ENCODE results near the gene FBXL16. TPM values are rescaled to one million over a fixed set of nuclear protein-coding genes. Genes with fewer than 3 reads are reported as not detected.

Gene FBXL16
- total and polyA plus RNA-seq, 2 of the 13 experiments (the other 11 are each of a cell fraction or from before 2014, with no cell fraction given) = 0.22 to 2.0 TPM

- TF ChIP-seq KMT2B (CRISPR knock-in tag; IDR thresholded peaks at IDR 0.05) (no peak), ZFP36L2 (CRISPR knock-in tag; IDR thresholded peaks at IDR 0.05) (no peak), GTF3A (CRISPR knock-in tag; conservative IDR thresholded peaks at IDR 0.05) (no peak), SAFB2 (CRISPR knock-in tag; IDR thresholded peaks at IDR 0.05; ENCODE audit: borderline replicate concordance, low read depth) (no peak), ZNF724P (CRISPR knock-in tag; IDR thresholded peaks at IDR 0.05; ENCODE audit: borderline replicate concordance) (no peak), PAWR (CRISPR knock-in tag; IDR thresholded peaks at IDR 0.05; ENCODE audit: borderline replicate concordance) (no peak), NR2F1 (CRISPR knock-in tag; IDR thresholded peaks at IDR 0.05) (no peak), ZFP62 (CRISPR knock-in tag; IDR thresholded peaks at IDR 0.05) (no peak), HOMEZ (CRISPR knock-in tag; IDR thresholded peaks at IDR 0.05; ENCODE audit: low read depth) (no peak), DRAP1 (CRISPR knock-in tag; IDR thresholded peaks at IDR 0.05) (peak; percentile 80), SAP130 (CRISPR knock-in tag; IDR thresholded peaks at IDR 0.05; ENCODE audit: low read depth) (peak; percentile 84), NFAT5 (CRISPR knock-in tag; IDR thresholded peaks at IDR 0.05) (no peak), SMAD9 (CRISPR knock-in tag; IDR thresholded peaks at IDR 0.05) (no peak), SNRNP70 (IDR thresholded peaks at IDR 0.05; ENCODE audit: low read depth, low read length) (no peak)
- TF ChIP-seq, protein P1, sequence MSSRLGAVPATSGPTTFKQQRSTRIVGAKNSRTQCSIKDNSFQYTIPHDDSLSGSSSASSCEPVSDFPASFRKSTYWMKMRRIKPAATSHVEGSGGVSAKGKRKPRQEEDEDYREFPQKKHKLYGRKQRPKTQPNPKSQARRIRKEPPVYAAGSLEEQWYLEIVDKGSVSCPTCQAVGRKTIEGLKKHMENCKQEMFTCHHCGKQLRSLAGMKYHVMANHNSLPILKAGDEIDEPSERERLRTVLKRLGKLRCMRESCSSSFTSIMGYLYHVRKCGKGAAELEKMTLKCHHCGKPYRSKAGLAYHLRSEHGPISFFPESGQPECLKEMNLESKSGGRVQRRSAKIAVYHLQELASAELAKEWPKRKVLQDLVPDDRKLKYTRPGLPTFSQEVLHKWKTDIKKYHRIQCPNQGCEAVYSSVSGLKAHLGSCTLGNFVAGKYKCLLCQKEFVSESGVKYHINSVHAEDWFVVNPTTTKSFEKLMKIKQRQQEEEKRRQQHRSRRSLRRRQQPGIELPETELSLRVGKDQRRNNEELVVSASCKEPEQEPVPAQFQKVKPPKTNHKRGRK (CRISPR knock-in tag; IDR thresholded peaks at IDR 0.05) = 0 out of 2 replicates have a peak, but pooled peaks have one; percentile 12
- TF ChIP-seq, protein P2, sequence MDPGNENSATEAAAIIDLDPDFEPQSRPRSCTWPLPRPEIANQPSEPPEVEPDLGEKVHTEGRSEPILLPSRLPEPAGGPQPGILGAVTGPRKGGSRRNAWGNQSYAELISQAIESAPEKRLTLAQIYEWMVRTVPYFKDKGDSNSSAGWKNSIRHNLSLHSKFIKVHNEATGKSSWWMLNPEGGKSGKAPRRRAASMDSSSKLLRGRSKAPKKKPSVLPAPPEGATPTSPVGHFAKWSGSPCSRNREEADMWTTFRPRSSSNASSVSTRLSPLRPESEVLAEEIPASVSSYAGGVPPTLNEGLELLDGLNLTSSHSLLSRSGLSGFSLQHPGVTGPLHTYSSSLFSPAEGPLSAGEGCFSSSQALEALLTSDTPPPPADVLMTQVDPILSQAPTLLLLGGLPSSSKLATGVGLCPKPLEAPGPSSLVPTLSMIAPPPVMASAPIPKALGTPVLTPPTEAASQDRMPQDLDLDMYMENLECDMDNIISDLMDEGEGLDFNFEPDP (CRISPR knock-in tag; conservative IDR thresholded peaks at IDR 0.05) = no peak
Measured at GRCh38 chr16:678858-679813, 26.5 kb downstream of the FBXL16 start (continued).
